GM12864 (cell line): ENCODE results near the gene ZNF132.
"Not testable (repeated sequence)": the region's sequence is repeated elsewhere in the genome, so short reads cannot be mapped to it uniquely, and the experiment has no call there.

Experiments
- DNase-seq: peaks from one replicate; pipeline ENCODE4 v3.0.0-alpha.2; 2011; ENCODE audit warnings: low read depth
- H3K4me3 ChIP-seq: 2 replicates; pipeline ENCODE4 v1.5.1; 2011; ENCODE audit warnings: mild to moderate bottlenecking, low read depth, low read length, control low read depth
- TF ChIP-seq, protein P1 (sequence below): IDR thresholded peaks from 2 replicates; pipeline ENCODE4 v1.5.1; 2011; ENCODE audit warnings: low read depth, mild to moderate bottlenecking, moderate library complexity, low read length, control low read depth, inconsistent platforms; ENCODE audit errors: missing control alignments

Gene ZNF132

GRCh38 chr19:58439576-58440554 is at the start of gene ZNF132:
Gene ZNF132 (minus strand): TSS chr19:58440153. CDS start chr19:58439821, 332 bp downstream.
- peak within 1 kb of the TSS; percentile 75 for H3K4me3 ChIP-seq
- DNase-seq, result peak; percentile 99
- TF ChIP-seq, protein P1, sequence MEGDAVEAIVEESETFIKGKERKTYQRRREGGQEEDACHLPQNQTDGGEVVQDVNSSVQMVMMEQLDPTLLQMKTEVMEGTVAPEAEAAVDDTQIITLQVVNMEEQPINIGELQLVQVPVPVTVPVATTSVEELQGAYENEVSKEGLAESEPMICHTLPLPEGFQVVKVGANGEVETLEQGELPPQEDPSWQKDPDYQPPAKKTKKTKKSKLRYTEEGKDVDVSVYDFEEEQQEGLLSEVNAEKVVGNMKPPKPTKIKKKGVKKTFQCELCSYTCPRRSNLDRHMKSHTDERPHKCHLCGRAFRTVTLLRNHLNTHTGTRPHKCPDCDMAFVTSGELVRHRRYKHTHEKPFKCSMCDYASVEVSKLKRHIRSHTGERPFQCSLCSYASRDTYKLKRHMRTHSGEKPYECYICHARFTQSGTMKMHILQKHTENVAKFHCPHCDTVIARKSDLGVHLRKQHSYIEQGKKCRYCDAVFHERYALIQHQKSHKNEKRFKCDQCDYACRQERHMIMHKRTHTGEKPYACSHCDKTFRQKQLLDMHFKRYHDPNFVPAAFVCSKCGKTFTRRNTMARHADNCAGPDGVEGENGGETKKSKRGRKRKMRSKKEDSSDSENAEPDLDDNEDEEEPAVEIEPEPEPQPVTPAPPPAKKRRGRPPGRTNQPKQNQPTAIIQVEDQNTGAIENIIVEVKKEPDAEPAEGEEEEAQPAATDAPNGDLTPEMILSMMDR, result no peak

GRCh38 chr19:58484349-58484748 is 44.4 kb upstream of the ZNF132 start:
- TF ChIP-seq, protein P1, result peak; percentile 13
- not testable (repeated sequence) for DNase-seq, H3K4me3 ChIP-seq

DNA sequence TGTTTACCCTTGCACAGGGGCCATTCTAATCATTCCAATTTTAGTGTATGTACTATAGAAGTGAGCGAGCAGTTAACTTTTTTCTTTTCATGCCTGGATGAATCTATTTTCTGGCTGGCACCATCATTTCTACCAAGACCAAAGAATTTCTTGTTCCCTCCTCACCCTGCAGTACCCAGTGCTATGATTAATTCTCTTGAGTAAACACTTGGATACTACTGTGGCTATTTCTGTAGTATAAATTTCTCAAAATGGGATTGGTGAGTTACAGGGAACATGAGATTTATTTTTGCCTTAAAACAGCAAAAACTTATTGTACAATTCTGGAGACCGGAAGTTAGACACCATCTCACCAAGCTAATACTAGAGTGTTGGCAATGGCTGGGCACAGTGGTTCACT is 43.8 kb upstream of the ZNF132 start:
- TF ChIP-seq, protein P1, result no peak
- no peak for DNase-seq
- H3K4me3 ChIP-seq, result no peak overlapping the region

DNA sequence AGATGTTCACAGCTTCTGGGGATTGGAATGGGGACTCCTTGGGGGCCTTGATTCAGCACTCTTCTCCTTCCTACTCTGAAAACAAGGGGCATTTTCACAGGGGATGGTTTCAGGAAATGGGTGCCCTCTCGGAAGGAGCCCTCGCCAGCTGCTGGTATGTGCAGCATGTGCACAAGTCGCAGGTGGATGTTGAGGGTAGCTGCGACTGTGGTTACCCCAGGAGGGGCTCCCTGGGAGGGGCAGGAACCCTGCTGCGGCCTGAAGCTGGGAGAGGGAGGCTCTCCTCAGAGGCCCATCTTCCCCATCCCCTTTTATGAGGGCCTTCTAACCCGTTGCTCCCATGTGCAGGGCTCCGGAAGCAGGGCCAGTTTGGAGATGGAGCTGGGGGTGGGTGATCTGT is 42.4 kb upstream of the ZNF132 start:
- no peak overlapping the region for H3K4me3 ChIP-seq
- TF ChIP-seq, protein P1, result no peak
- no peak for DNase-seq

DNA sequence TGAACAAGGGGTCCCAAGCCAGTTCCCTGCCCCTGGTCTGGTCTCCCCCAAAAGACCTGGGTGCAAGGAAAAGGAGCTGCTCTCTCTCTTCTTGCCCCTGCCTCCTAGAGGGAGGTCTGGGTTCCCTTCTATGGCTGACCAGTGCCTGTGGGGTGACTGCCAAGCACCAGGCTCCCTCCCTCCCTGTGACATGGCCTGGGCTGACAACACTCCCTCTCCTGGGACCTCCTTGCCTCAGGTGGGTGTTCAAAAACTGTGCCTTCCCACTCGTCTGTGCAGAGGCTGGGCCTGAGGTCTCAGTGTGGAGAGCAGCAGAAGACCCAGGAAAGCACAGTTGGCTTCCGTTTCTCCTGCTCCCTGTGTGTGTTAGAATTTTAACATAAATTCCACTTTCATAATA is 40.9 kb upstream of the ZNF132 start:
- no peak overlapping the region for H3K4me3 ChIP-seq
- TF ChIP-seq, protein P1, result no peak
- DNase-seq, result no peak

DNA sequence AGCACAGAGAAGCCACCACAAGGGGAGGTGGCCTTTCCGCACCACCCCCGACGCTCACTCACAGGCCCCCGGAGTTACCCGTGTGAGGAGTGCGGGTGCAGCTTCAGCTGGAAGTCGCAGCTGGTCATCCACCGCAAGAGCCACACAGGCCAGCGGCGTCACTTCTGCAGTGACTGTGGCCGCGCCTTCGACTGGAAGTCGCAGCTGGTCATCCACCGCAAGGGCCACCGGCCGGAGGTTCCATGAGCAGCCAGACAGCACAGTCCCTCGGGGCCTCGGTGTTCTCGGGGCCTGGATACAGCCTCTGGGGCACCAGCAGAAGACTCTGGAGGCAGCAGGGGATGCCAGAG is 40.5 kb upstream of the ZNF132 start:
- no peak overlapping the region for H3K4me3 ChIP-seq
- TF ChIP-seq, protein P1, result no peak
- DNase-seq, result no peak
